Neural crest cell (in vitro differentiated cells): ENCODE measurements around the gene PYGL. TPM values are rescaled to one million over a fixed set of nuclear protein-coding genes. Genes with fewer than 3 reads are reported as not detected.
"Not testable (repeated sequence)": the region's sequence is repeated elsewhere in the genome, so short reads cannot be mapped to it uniquely, and the experiment has no call there.

Experiments
- DNase-seq: peaks from one replicate; pipeline ENCODE4 v3.0.0; 2021; ENCODE audit warnings: low read depth, mixed read lengths, low spot score
- H3K27ac Mint-ChIP-seq: one replicate; pipeline ENCODE4 v1.8.0; 2021; ENCODE audit warnings: mild to moderate bottlenecking, mixed read lengths; ENCODE audit not compliant: unreplicated experiment
- H3K27me3 Mint-ChIP-seq: 2 replicates; pipeline ENCODE4 v1.8.0; 2021; ENCODE audit warnings: low read depth, mild to moderate bottlenecking, mixed read lengths
- H3K36me3 Mint-ChIP-seq: 2 replicates; pipeline ENCODE4 v1.8.0; 2021; ENCODE audit warnings: low read depth, mild to moderate bottlenecking, mixed read lengths
- H3K4me1 Mint-ChIP-seq: 2 replicates; pipeline ENCODE4 v1.8.0; 2021; ENCODE audit warnings: mixed read lengths
- H3K4me3 Mint-ChIP-seq: one replicate; pipeline ENCODE4 v1.8.0; 2021; ENCODE audit warnings: mild to moderate bottlenecking, mixed read lengths
- H3K9me3 Mint-ChIP-seq: 2 replicates; pipeline ENCODE4 v1.8.0; 2021; ENCODE audit warnings: mixed read lengths
- CTCF ChIP-seq: fragments of 200-600 bp; sonication (generic); conservative IDR thresholded peaks from 2 replicates; pipeline ENCODE4 v1.5.0; 2021; ENCODE audit warnings: antibody characterized with exemption, mild to moderate bottlenecking
- total RNA-seq: library from RNA; stranded (reverse); gene quantifications from 2 replicates; pipeline ENCODE4 v1.2.1, GENCODE V29; 2021

PYGL gene
- total RNA-seq, 1 donor from 2014 or later: 45.3 TPM

DNA sequence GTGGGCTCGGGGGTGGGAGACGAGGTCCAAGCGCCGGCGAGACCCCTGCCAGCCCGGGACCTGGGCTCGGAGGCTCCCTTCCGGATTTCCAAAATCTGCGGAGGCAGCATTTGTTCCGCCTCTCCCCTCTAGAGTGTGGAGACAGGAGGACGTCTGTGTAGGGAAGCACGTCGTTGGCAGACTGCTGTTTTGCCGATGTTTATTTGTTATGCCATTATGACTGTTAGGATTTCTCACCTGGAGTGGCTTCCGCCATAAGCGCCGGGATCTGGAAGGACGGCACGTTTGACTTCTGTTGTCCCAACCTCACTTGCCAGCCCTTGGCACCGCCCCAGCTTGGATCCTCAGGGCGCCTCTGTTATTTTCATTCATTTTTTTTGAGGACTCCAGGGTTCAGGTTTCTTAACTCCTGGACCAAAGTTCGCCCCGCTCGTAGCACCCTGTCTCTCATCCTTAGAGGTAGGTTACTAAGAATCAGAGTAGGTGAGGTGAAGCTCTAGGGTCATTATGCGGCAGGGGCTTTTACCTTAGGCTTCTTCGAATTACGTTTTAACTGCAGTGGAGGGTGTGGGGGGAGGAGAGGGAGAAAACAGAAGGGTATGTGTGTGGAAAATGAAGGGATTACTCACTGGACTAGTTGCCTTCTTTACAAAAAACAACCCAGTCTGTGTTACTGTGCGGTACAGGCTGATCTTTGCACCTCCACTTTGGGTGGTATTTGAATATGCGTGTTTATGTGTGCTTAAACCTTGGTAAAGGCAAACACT lies 547 bp upstream of the PYGL start:
- Mint-ChIP-seq H3K4me1 (peaks cover 33% of the 10 kb centered on the region), H3K36me3 (peaks cover 2% of the 10 kb centered on the region), H3K27ac (peak overlapping the region; percentile 84), H3K4me3 (peak overlapping the region; percentile 95), H3K9me3 (no peaks in the 10 kb centered on the region), H3K27me3 (peaks cover 9% of the 10 kb centered on the region)
- no peak for TF ChIP-seq CTCF
- no peak for DNase-seq

DNA sequence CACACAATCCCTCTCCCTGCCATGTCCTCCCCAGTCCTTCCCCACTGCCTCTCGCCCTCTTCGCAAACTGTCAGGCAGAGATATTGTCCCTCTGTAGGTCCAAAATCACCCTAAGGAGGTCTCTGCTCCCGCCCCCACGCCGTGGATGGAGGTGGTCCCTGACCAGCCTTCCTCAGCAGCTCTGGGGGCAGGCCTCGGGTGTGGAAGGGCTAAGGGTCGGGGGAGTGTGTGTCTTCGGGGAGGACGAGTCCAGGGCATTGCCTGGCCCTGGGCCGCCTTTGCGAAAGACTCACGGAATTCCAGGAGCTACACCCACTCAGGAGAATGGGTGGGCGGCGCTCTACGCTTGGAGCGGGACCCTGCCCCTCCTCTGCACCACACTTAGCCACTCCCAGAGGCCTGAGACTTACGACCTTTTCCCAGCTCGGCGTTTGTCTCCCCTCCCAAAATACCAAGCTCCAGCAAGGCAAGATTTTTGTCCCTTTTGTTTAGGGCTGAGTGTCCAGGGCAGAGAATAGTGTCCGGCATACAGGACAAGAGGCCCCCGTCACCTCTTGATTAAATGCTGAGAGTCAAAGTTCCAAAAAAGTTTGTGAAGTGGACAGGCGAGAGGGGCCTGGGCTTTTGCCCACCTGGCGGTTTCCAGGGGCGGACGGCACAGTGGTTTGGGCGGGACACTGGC lies 881 bp downstream of the PYGL start:
- no peak for TF ChIP-seq CTCF
- Mint-ChIP-seq H3K36me3 (peaks cover 2% of the 10 kb centered on the region), H3K4me1 (peaks cover 33% of the 10 kb centered on the region), H3K27me3 (peaks cover 9% of the 10 kb centered on the region), H3K4me3 (peak overlapping the region; percentile 92), H3K27ac (peak overlapping the region; percentile 58), H3K9me3 (no peaks in the 10 kb centered on the region)
- DNase-seq: peak; percentile 35

GRCh38 chr14:50941638-50942037 lies 2.6 kb downstream of the PYGL start:
- Mint-ChIP-seq H3K4me3 (peak overlapping the region; percentile 92), H3K4me1 (peaks cover 19% of the 10 kb centered on the region)
- H3K27ac Mint-ChIP-seq, H3K36me3 Mint-ChIP-seq, DNase-seq, H3K9me3 Mint-ChIP-seq, H3K27me3 Mint-ChIP-seq: not testable (repeated sequence)

- TF ChIP-seq CTCF: no peak
- DNase-seq: no peak
- peak overlapping the region; percentile 92 for H3K4me3 Mint-ChIP-seq
- H3K36me3 Mint-ChIP-seq: no peaks in the 10 kb centered on the region
- H3K9me3 Mint-ChIP-seq: no peaks in the 10 kb centered on the region
- H3K4me1 Mint-ChIP-seq: peaks cover 17% of the 10 kb centered on the region
- H3K27ac Mint-ChIP-seq: no peak overlapping the region
- H3K27me3 Mint-ChIP-seq: peaks cover 9% of the 10 kb centered on the region
Measured at GRCh38 chr14:50941151-50941550, 3.1 kb downstream of the PYGL start.

DNA sequence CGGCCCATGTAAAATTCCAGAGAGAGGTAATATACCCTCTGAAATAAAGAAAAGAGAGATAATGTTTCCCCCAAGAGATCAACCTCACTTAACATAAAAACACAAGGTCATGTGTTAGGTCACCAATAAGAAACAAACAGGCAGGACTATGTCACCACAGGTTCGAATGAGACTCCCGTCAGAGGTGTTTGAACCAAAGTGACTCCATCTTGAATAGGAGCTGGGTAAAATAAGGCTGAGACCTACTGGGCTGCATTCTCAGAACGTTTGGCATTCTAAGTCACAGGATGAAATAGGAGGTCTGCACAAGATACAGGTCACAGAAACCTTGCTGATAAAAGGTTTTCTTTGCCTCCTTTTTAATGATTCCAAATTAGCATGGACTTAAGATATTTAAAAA lies 6.5 kb downstream of the PYGL start:
- H3K27me3 Mint-ChIP-seq: no peaks in the 10 kb centered on the region
- no peak for DNase-seq
- H3K4me1 Mint-ChIP-seq: no peaks in the 10 kb centered on the region
- no peaks in the 10 kb centered on the region for H3K9me3 Mint-ChIP-seq
- no peak overlapping the region for H3K4me3 Mint-ChIP-seq
- no peak overlapping the region for H3K27ac Mint-ChIP-seq
- no peaks in the 10 kb centered on the region for H3K36me3 Mint-ChIP-seq
- no peak for TF ChIP-seq CTCF

DNA sequence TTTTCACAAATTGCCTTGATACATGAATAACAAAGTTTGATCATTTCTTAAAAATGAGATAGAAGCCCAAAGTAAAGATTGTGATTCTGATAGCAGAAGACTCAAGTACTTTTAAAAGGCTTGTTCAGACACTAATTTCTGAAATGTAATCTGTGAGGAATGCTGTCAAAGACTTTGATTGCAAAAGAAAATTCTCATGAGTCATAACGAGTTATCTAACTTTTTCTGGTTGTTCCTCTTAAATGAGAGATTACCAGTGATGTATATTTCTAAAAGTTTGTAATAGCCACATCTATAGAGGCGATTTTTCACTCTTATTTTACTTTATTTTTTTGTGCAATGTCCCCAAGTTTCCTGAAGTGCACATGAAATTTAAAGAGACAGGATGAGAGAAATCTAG lies 7.0 kb downstream of the PYGL start:
- H3K27me3 Mint-ChIP-seq: no peaks in the 10 kb centered on the region
- no peaks in the 10 kb centered on the region for H3K9me3 Mint-ChIP-seq
- TF ChIP-seq CTCF: no peak
- no peak for DNase-seq
- no peak overlapping the region for H3K4me3 Mint-ChIP-seq
- no peak overlapping the region for H3K27ac Mint-ChIP-seq
- no peaks in the 10 kb centered on the region for H3K36me3 Mint-ChIP-seq
- no peaks in the 10 kb centered on the region for H3K4me1 Mint-ChIP-seq
